PC-9 (cell line): ENCODE data around the gene ARHGAP40.

ENCODE experiments used
- CTCF ChIP-seq: fragments of 200-600 bp; sonication (generic); conservative IDR thresholded peaks from 2 replicates; pipeline ENCODE4 v1.6.1; 2017; ENCODE audit warnings: mixed run types, antibody characterized with exemption, mild to moderate bottlenecking, moderate library complexity
- EZH2 ChIP-seq: fragments of 200-600 bp; sonication (generic); IDR thresholded peaks from 2 replicates; pipeline ENCODE4 v1.8.0; 2017; ENCODE audit warnings: antibody characterized with exemption, low read depth

- TF ChIP-seq CTCF (peak; percentile 30; the same call in 1 of the 2 replicates), EZH2 (no peak)
These were observed at the start of gene ARHGAP40 for GRCh38 chr20:38601216-38602184.
